Central memory CD8-positive, alpha-beta T cell (primary cell): Measurements from ENCODE around the gene NCK2.
A peak's percentile ranks its signal among the peaks of the same experiment; 100 is the strongest.

Source experiments
- ATAC-seq: fragments of 150-1000 bp; cut with Tn5 transposase; replicated peaks from 2 replicates; pipeline ENCODE4 v1.10.0; 2022; ENCODE audit warnings: mild to moderate bottlenecking, moderate FRiP score, moderate number of reproducible peaks; ENCODE audit not compliant: poor library complexity, severe bottlenecking; ENCODE audit errors: extremely low read depth
- DNase-seq, 2 donors: peaks; one replicate each; pipeline ENCODE4 v3.0.0; 2021; ENCODE audit warnings: low spot score in 2 of 2
- H3K27ac Mint-ChIP-seq: one replicate; pipeline ENCODE4 v1.8.0; 2022; ENCODE audit warnings: low read depth, mild to moderate bottlenecking, moderate library complexity, mixed read lengths
- H3K27me3 Mint-ChIP-seq: one replicate; pipeline ENCODE4 v1.8.0; 2022; ENCODE audit warnings: mixed read lengths
- H3K36me3 Mint-ChIP-seq: one replicate; pipeline ENCODE4 v1.8.0; 2022; ENCODE audit warnings: mild to moderate bottlenecking, moderate library complexity, mixed read lengths; ENCODE audit not compliant: insufficient read depth
- H3K4me1 Mint-ChIP-seq: one replicate; pipeline ENCODE4 v1.8.0; 2022; ENCODE audit warnings: mixed read lengths
- H3K4me3 Mint-ChIP-seq: one replicate; pipeline ENCODE4 v1.8.0; 2022; ENCODE audit warnings: mild to moderate bottlenecking, moderate library complexity, mixed read lengths
- H3K9me3 Mint-ChIP-seq: one replicate; pipeline ENCODE4 v1.8.0; 2022; ENCODE audit warnings: mixed read lengths

The NCK2 gene

GRCh38 chr2:105804266-105804665 is 59.6 kb downstream of the NCK2 start:
- Mint-ChIP-seq H3K27ac (peak overlapping the region; percentile 94), H3K4me3 (peak overlapping the region; percentile 75)
- no peak for ATAC-seq

GRCh38 chr2:105806996-105807395 is 62.3 kb downstream of the NCK2 start:
- H3K9me3 Mint-ChIP-seq, result no peaks in the 10 kb centered on the region
- peak overlapping the region; percentile 81 for H3K27ac Mint-ChIP-seq
- DNase-seq (peak in 1 of 2 donors; percentile 13), ATAC-seq (no peak)
- no peaks in the 10 kb centered on the region for H3K27me3 Mint-ChIP-seq
- H3K4me3 Mint-ChIP-seq, result peak overlapping the region; percentile 36
- peaks cover 22% of the 10 kb centered on the region for H3K36me3 Mint-ChIP-seq
- H3K4me1 Mint-ChIP-seq, result peaks cover 89% of the 10 kb centered on the region

More at GRCh38 chr2:105804266-105804665, 59.6 kb downstream of the NCK2 start:
- H3K4me1 Mint-ChIP-seq, result peaks cover 93% of the 10 kb centered on the region
- DNase-seq, result no peak
- peaks cover 23% of the 10 kb centered on the region for H3K36me3 Mint-ChIP-seq
- H3K9me3 Mint-ChIP-seq, result no peaks in the 10 kb centered on the region
- no peaks in the 10 kb centered on the region for H3K27me3 Mint-ChIP-seq

GRCh38 chr2:105808423-105809096 is 63.8 kb downstream of the NCK2 start:
- no peaks in the 10 kb centered on the region for H3K27me3 Mint-ChIP-seq
- H3K4me3 Mint-ChIP-seq, result peak overlapping the region; percentile 10
- ATAC-seq (peak; percentile 33), DNase-seq (no peak)
- H3K27ac Mint-ChIP-seq, result peak overlapping the region; percentile 81
- H3K4me1 Mint-ChIP-seq, result peaks cover 80% of the 10 kb centered on the region
- H3K36me3 Mint-ChIP-seq, result peaks cover 15% of the 10 kb centered on the region
- no peaks in the 10 kb centered on the region for H3K9me3 Mint-ChIP-seq

GRCh38 chr2:105809097-105809473 is 64.4 kb downstream of the NCK2 start:
- Mint-ChIP-seq H3K36me3 (peaks cover 15% of the 10 kb centered on the region), H3K4me3 (peak overlapping the region; percentile 22), H3K27me3 (no peaks in the 10 kb centered on the region), H3K4me1 (peaks cover 80% of the 10 kb centered on the region), H3K9me3 (no peaks in the 10 kb centered on the region), H3K27ac (peak overlapping the region; percentile 81)
- ATAC-seq (peak; percentile 28), DNase-seq (no peak)

- no peaks in the 10 kb centered on the region for H3K9me3 Mint-ChIP-seq
- DNase-seq (no peak), ATAC-seq (no peak)
- peak overlapping the region; percentile 22 for H3K4me3 Mint-ChIP-seq
- peak overlapping the region; percentile 81 for H3K27ac Mint-ChIP-seq
- no peaks in the 10 kb centered on the region for H3K27me3 Mint-ChIP-seq
- H3K4me1 Mint-ChIP-seq, result peaks cover 80% of the 10 kb centered on the region
- peaks cover 18% of the 10 kb centered on the region for H3K36me3 Mint-ChIP-seq
Measured at GRCh38 chr2:105809723-105810122, 65.0 kb downstream of the NCK2 start.

- Mint-ChIP-seq H3K27me3 (no peaks in the 10 kb centered on the region), H3K9me3 (no peaks in the 10 kb centered on the region), H3K4me1 (peaks cover 74% of the 10 kb centered on the region), H3K4me3 (no peak overlapping the region), H3K36me3 (peaks cover 22% of the 10 kb centered on the region), H3K27ac (peak overlapping the region; percentile 51)
- ATAC-seq, result no peak
- DNase-seq, result no peak
Measured at GRCh38 chr2:105812180-105813044, 67.7 kb downstream of the NCK2 start.

GRCh38 chr2:105813045-105813315 is 68.3 kb downstream of the NCK2 start:
- DNase-seq (no peak), ATAC-seq (no peak)
- no peak overlapping the region for H3K27ac Mint-ChIP-seq
- H3K9me3 Mint-ChIP-seq, result no peaks in the 10 kb centered on the region
- peaks cover 69% of the 10 kb centered on the region for H3K4me1 Mint-ChIP-seq
- H3K27me3 Mint-ChIP-seq, result no peaks in the 10 kb centered on the region
- peaks cover 23% of the 10 kb centered on the region for H3K36me3 Mint-ChIP-seq
- no peak overlapping the region for H3K4me3 Mint-ChIP-seq

GRCh38 chr2:105813405-105813804 is 68.7 kb downstream of the NCK2 start:
- H3K4me1 Mint-ChIP-seq, result peaks cover 64% of the 10 kb centered on the region
- no peaks in the 10 kb centered on the region for H3K9me3 Mint-ChIP-seq
- no peak for ATAC-seq
- DNase-seq, result no peak
- no peak overlapping the region for H3K27ac Mint-ChIP-seq
- H3K27me3 Mint-ChIP-seq, result no peaks in the 10 kb centered on the region
- H3K4me3 Mint-ChIP-seq, result no peak overlapping the region
- H3K36me3 Mint-ChIP-seq, result peaks cover 23% of the 10 kb centered on the region

- H3K36me3 Mint-ChIP-seq, result peaks cover 28% of the 10 kb centered on the region
- no peaks in the 10 kb centered on the region for H3K27me3 Mint-ChIP-seq
- DNase-seq (no peak), ATAC-seq (no peak)
- peak overlapping the region; percentile 22 for H3K27ac Mint-ChIP-seq
- H3K4me3 Mint-ChIP-seq, result no peak overlapping the region
- no peaks in the 10 kb centered on the region for H3K9me3 Mint-ChIP-seq
- peaks cover 64% of the 10 kb centered on the region for H3K4me1 Mint-ChIP-seq
Measured at GRCh38 chr2:105814291-105814940, 69.7 kb downstream of the NCK2 start.

- no peak for ATAC-seq
- H3K27me3 Mint-ChIP-seq, result no peaks in the 10 kb centered on the region
Measured at GRCh38 chr2:105815401-105815800, 70.7 kb downstream of the NCK2 start.

GRCh38 chr2:105820151-105820550 is 75.4 kb downstream of the NCK2 start:
- peaks cover 71% of the 10 kb centered on the region for H3K4me1 Mint-ChIP-seq

More at GRCh38 chr2:105815401-105815800, 70.7 kb downstream of the NCK2 start:
- Mint-ChIP-seq H3K4me1 (peaks cover 64% of the 10 kb centered on the region), H3K36me3 (peaks cover 25% of the 10 kb centered on the region), H3K4me3 (no peak overlapping the region), H3K9me3 (no peaks in the 10 kb centered on the region), H3K27ac (no peak overlapping the region)
- DNase-seq, result no peak

GRCh38 chr2:105820691-105821090 is 76.0 kb downstream of the NCK2 start:
- Mint-ChIP-seq H3K27me3 (no peaks in the 10 kb centered on the region), H3K36me3 (peaks cover 29% of the 10 kb centered on the region), H3K4me1 (peaks cover 71% of the 10 kb centered on the region), H3K4me3 (no peak overlapping the region), H3K27ac (peak overlapping the region; percentile 78), H3K9me3 (no peaks in the 10 kb centered on the region)
- no peak for ATAC-seq
- no peak for DNase-seq

More at GRCh38 chr2:105820151-105820550, 75.4 kb downstream of the NCK2 start:
- Mint-ChIP-seq H3K27me3 (no peaks in the 10 kb centered on the region), H3K36me3 (peaks cover 29% of the 10 kb centered on the region), H3K27ac (peak overlapping the region; percentile 78), H3K9me3 (no peaks in the 10 kb centered on the region), H3K4me3 (no peak overlapping the region)
- DNase-seq, result no peak
- ATAC-seq, result no peak
